NB4 (cell line): ENCODE results near the gene TAGLN2.

Experiments
- DNase-seq: peaks from one replicate; pipeline ENCODE4 v3.0.0; 2010; ENCODE audit warnings: low read depth
- H3K4me3 ChIP-seq: one replicate; pipeline ENCODE4 v1.5.1; 2011; ENCODE audit warnings: mild to moderate bottlenecking, low read depth, low read length, moderate library complexity
- CTCF ChIP-seq: IDR thresholded peaks from one replicate; pipeline ENCODE4 v1.5.1; 2012; ENCODE audit warnings: low read depth, low read length
- MAX ChIP-seq: IDR thresholded peaks from 2 replicates; pipeline ENCODE4 v1.6.1; 2011; ENCODE audit warnings: low read depth, low read length
- MYC ChIP-seq: IDR thresholded peaks from 2 replicates; pipeline ENCODE4 v1.6.1; 2011; ENCODE audit warnings: low read depth, low read length
- POLR2A ChIP-seq: IDR thresholded peaks from 2 replicates; pipeline ENCODE4 v1.6.1; 2011; ENCODE audit warnings: mild to moderate bottlenecking; ENCODE audit not compliant: insufficient read length; ENCODE audit errors: extremely low read depth

Gene TAGLN2

GRCh38 chr1:159946242-159947187, 21.2 kb upstream of the TAGLN2 start:
- no peak for DNase-seq
- TF ChIP-seq CTCF (no peak), MAX (no peak), MYC (no peak), POLR2A (no peak)
- no peak overlapping the region for H3K4me3 ChIP-seq

GRCh38 chr1:159945483-159946241, 20.4 kb upstream of the TAGLN2 start, which contains the start of gene IGSF9:
Gene IGSF9 (minus strand): TSS chr1:159945613. CDS start chr1:159943454, 2,159 bp downstream.
- TF ChIP-seq MAX: no peak
- TF ChIP-seq CTCF: no peak
- no peak for TF ChIP-seq MYC
- no peak for TF ChIP-seq POLR2A
- DNase-seq: no peak
- H3K4me3 ChIP-seq: no peak within 1 kb of the TSS

GRCh38 chr1:159944623-159945455, 19.5 kb upstream of the TAGLN2 start:
- TF ChIP-seq CTCF (no peak), MYC (no peak), POLR2A (no peak), MAX (no peak)
- H3K4me3 ChIP-seq: no peak overlapping the region
- DNase-seq: no peak

- TF ChIP-seq MAX: no peak
- TF ChIP-seq POLR2A: no peak
- no peak for TF ChIP-seq CTCF
- no peak for TF ChIP-seq MYC
- no peak overlapping the region for H3K4me3 ChIP-seq
- no peak for DNase-seq
Measured at GRCh38 chr1:159943908-159944622, 18.8 kb upstream of the TAGLN2 start.

- no peak for TF ChIP-seq POLR2A
- no peak for TF ChIP-seq MYC
- TF ChIP-seq CTCF: no peak
- no peak for TF ChIP-seq MAX
- no peak for DNase-seq
- no peak overlapping the region for H3K4me3 ChIP-seq
Measured at GRCh38 chr1:159943278-159943640, 18.0 kb upstream of the TAGLN2 start.
